Pancreas (tissue), 10 donors: ENCODE measurements around the gene KCND1. TPM values are rescaled to one million over a fixed set of nuclear protein-coding genes. Genes with fewer than 3 reads are reported as not detected.
A peak's percentile ranks its signal among the peaks of the same experiment; 100 is the strongest.

Source experiments
- ATAC-seq, 4 donors: fragments of 200-7000 bp; cut with Tn5 transposase; one replicate each; pipeline versions ENCODE4 v1.8.0 to v1.9.1; 2020; ENCODE audit warnings: mild to moderate bottlenecking in 4 of 4, moderate library complexity in 4 of 4
- DNase-seq, 6 donors: peaks; one replicate each; pipeline ENCODE4 v3.0.0-alpha.2; 2020
- FAIRE-seq: peaks from 2 replicates; lab custom pipeline; 2012; peaks lifted over from hg19 to GRCh38; lab: Jason Lieb, UNC
- H3K27ac ChIP-seq, 4 donors: fragments of 200-600 bp; sonication (generic); 1 replicate in 3 of 4; 2 replicates in 1 of 4; pipeline versions ENCODE4 v1.5.0 to v1.8.0; 2020
- H3K27me3 ChIP-seq, 4 donors: fragments of 200-600 bp; one replicate each; pipeline ENCODE4 v1.8.0; 2021
- H3K36me3 ChIP-seq, 3 donors: fragments of 200-600 bp; sonication (generic) in 1 of 3; one replicate each; pipeline versions ENCODE4 v1.5.0 to v1.8.0; 2020 to 2021
- H3K4me1 ChIP-seq, 3 donors: fragments of 200-600 bp; one replicate each; pipeline ENCODE4 v1.8.0; 2021
- H3K4me3 ChIP-seq, 4 donors: fragments of 200-600 bp; sonication (generic) in 2 of 4; one replicate each; pipeline versions ENCODE4 v1.5.0 to v1.8.0; 2020 to 2021
- H3K9me3 ChIP-seq, 4 donors: fragments of 200-600 bp; one replicate each; pipeline ENCODE4 v1.8.0; 2021
- WGBS, 2 donors: extraction: QIAGEN DNeasy Blood & Tissue Kit; methylation state at CpG; one replicate each; pipeline ENCODE4 v1.1.7; 2013; 5-methylcytosine and 5-hydroxymethylcytosine counted together
- intact Hi-C, 3 donors: fragments of 100-400 bp; cut with DNase I; formaldehyde crosslinking; loops; one replicate each; pipeline versions ENCODE4 v1.11.1 to v1.14.2; 2022
- polyA plus RNA-seq, 2 donors: library from polyadenylated mRNA; stranded (reverse); fragments of 200-250 nt; gene quantifications; one replicate each; pipeline ENCODE4 v1.2.3, GENCODE V29; 2013
- total RNA-seq, 6 donors: library from RNA; stranded (reverse); fragmentation: NEBNext Ultra II Directional in 4 of 6; extraction: Animal tissue kit (Norgen Biotek cat#: 25700) in 4 of 6; gene quantifications; one replicate each; pipeline versions ENCODE4 v1.2.1 to v1.2.4, GENCODE V29; 2021 to 2023
- TF ChIP-seq, protein P1 (sequence below), 4 donors: fragments of 200-600 bp; sonication (generic) in 3 of 4; IDR thresholded peaks; one replicate each; pipeline versions ENCODE4 v1.5.0 to v1.8.0; 2021; ENCODE audit warnings: antibody characterized with exemption in 4 of 4
- donor health status: healthy with polysubstance abuse.
- donor health status: DM: no; HTN: no; CAD: no; lungs with moderate emphysema.
- donor health status: DM: no; HTN: no; CAD: no.
- donor health status: control.
- donor health status: control.
- donor health status: Bipolar disorder and iron deficiency.
- donor health status: DM: yes; HTN: yes; CAD: no.
- donor health status: DM: no; HTN: no; CAD: no.
- donor health status: DM: no; HTN: no; CAD: no.
- donor health status: DM: yes; HTN: yes; CAD: no.

Gene KCND1
- total RNA-seq (1 to 10 TPM in 2 of 6 donors, under 1 TPM in 4; 0.12 to 1.7 (median 0.68) TPM), polyA plus RNA-seq (1 to 10 TPM in 1 of 2 donors, under 1 TPM in 1; 0.84 to 1.3 TPM)

- TF ChIP-seq, protein P1, sequence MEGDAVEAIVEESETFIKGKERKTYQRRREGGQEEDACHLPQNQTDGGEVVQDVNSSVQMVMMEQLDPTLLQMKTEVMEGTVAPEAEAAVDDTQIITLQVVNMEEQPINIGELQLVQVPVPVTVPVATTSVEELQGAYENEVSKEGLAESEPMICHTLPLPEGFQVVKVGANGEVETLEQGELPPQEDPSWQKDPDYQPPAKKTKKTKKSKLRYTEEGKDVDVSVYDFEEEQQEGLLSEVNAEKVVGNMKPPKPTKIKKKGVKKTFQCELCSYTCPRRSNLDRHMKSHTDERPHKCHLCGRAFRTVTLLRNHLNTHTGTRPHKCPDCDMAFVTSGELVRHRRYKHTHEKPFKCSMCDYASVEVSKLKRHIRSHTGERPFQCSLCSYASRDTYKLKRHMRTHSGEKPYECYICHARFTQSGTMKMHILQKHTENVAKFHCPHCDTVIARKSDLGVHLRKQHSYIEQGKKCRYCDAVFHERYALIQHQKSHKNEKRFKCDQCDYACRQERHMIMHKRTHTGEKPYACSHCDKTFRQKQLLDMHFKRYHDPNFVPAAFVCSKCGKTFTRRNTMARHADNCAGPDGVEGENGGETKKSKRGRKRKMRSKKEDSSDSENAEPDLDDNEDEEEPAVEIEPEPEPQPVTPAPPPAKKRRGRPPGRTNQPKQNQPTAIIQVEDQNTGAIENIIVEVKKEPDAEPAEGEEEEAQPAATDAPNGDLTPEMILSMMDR (IDR thresholded peaks at IDR 0.05), result no peak
- Histone ChIP-seq H3K4me1 (no peaks in the 10 kb centered on the region), H3K9me3 (no peaks in the 10 kb centered on the region), H3K36me3 (no peaks in the 10 kb centered on the region), H3K27ac (peak within 1 kb of the TSS in 1 of 4 donors; percentile 17), H3K4me3 (peak within 1 kb of the TSS in 2 of 4 donors; percentile 11 to 23), H3K27me3 (no peaks in the 10 kb centered on the region)
- ATAC-seq (peak; percentile 39 to 70 (median 62)), FAIRE-seq (no peak), DNase-seq (peak in 3 of 6 donors; percentile 23 to 41 (median 32))
- intact Hi-C loops, result loop anchor here in 1 of 3 donors (5.0 kb wide), 1 partner anchor 66 kb away; no protein-coding TSS in a partner anchor
- WGBS, 2 donors, result 4 to 32% methylated on average over 19 to 27 of the region's 28 CpGs
Measured at GRCh38 chrX:48971249-48972219, at the start of gene KCND1. TSS of gene KCND1 (minus strand) at chrX:48971844. CDS start at chrX:48970271, 1,573 bp downstream.

- 75 to 76% methylated on average over 7 of the region's 7 CpGs for WGBS, 2 donors
- ATAC-seq (no peak), FAIRE-seq (no peak), DNase-seq (peak in 1 of 6 donors; percentile 2)
- intact Hi-C loops, result no loop called here
- Histone ChIP-seq H3K4me3 (no peak overlapping the region), H3K9me3 (no peaks in the 10 kb centered on the region), H3K27me3 (no peaks in the 10 kb centered on the region), H3K27ac (no peak overlapping the region), H3K36me3 (no peaks in the 10 kb centered on the region), H3K4me1 (no peaks in the 10 kb centered on the region)
- TF ChIP-seq, protein P1 (IDR thresholded peaks at IDR 0.05), result no peak
Measured at GRCh38 chrX:49019599-49020249, 48.1 kb upstream of the KCND1 start.

- Histone ChIP-seq H3K36me3 (no peaks in the 10 kb centered on the region), H3K4me1 (no peaks in the 10 kb centered on the region), H3K27ac (no peak overlapping the region), H3K27me3 (no peaks in the 10 kb centered on the region), H3K4me3 (no peak overlapping the region), H3K9me3 (no peaks in the 10 kb centered on the region)
- ATAC-seq (no peak), DNase-seq (no peak), FAIRE-seq (no peak)
- TF ChIP-seq, protein P1 (IDR thresholded peaks at IDR 0.05), result no peak
- WGBS, 2 donors, result 71 to 84% methylated on average over 2 of the region's 2 CpGs
- intact Hi-C loops, result no loop called here
Measured at GRCh38 chrX:49019050-49019449, 47.4 kb upstream of the KCND1 start.

DNA sequence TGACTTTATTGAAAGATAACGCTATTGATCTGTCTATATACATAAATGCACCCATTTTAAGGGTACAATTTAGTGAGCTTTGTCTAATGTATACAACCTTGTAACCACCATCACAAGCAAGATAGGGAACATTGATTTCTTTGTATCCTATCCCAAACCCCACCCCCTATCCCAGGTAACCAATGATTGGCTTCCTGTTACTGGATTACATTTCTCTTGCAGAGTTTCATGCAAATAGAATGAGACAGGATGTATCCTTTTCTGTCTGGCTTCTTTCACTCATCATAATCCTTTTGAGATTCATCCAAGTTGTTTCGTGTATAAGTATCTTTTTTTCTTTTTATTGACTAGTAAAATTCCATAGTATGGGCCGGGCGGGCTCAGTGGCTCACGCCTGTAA, 32.1 kb upstream of the KCND1 start:
- no peak overlapping the region for H3K27ac ChIP-seq
- ATAC-seq, result no peak
- DNase-seq, result no peak
- H3K4me3 ChIP-seq, result no peak overlapping the region
- no peaks in the 10 kb centered on the region for H3K9me3 ChIP-seq
- TF ChIP-seq, protein P1 (IDR thresholded peaks at IDR 0.05), result no peak
- 76 to 78% methylated on average over 5 of the region's 5 CpGs for WGBS, 2 donors
- no peaks in the 10 kb centered on the region for H3K27me3 ChIP-seq
- intact Hi-C loops, result no loop called here
- H3K36me3 ChIP-seq, result no peaks in the 10 kb centered on the region
- FAIRE-seq, result no peak
- no peaks in the 10 kb centered on the region for H3K4me1 ChIP-seq
